Measurements from ENCODE around the gene PAXX.

DNA sequence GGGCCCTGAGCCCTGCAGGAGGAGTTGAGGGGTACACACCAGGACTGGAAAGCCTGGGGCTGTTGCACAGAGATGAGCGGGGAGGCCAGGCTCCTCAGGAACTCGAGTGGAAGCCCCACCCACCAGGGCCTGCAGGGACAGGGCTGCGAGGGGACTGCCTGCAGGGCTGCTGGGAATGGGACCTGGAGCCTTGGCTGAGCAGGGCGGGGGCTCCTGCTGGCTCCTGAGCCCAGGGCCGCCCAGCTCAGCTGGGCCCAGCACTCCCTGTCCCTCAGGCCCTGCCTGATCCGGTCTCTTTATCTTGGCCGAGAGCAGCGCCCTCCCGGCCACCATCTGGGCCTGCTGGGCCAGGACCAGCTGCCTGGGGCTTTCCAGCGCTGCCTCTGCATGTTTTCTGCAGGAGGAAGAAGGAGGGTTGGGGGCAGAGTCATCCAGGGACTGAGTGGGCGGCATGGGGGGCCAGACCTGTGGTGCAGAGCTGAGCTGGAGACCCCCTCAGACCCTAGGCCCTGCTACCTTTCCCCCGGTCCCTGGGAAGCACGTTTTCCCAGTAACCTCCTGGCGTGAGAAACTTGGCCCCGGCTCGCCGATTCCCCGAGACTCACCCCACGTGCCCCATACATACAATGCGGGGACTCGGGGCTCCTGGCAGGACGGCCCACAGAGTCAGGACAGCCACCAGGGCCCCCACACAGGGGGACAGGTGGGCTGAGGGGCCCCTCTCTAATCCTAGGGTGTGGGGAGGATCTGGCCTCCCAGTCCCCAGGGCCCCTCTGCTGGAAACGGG, 30.8 kb upstream of the PAXX start:
- TF ChIP-seq, protein P1, sequence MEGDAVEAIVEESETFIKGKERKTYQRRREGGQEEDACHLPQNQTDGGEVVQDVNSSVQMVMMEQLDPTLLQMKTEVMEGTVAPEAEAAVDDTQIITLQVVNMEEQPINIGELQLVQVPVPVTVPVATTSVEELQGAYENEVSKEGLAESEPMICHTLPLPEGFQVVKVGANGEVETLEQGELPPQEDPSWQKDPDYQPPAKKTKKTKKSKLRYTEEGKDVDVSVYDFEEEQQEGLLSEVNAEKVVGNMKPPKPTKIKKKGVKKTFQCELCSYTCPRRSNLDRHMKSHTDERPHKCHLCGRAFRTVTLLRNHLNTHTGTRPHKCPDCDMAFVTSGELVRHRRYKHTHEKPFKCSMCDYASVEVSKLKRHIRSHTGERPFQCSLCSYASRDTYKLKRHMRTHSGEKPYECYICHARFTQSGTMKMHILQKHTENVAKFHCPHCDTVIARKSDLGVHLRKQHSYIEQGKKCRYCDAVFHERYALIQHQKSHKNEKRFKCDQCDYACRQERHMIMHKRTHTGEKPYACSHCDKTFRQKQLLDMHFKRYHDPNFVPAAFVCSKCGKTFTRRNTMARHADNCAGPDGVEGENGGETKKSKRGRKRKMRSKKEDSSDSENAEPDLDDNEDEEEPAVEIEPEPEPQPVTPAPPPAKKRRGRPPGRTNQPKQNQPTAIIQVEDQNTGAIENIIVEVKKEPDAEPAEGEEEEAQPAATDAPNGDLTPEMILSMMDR (IDR thresholded peaks at IDR 0.05; ENCODE audit: insufficient read depth, low read length, poor library complexity, severe bottlenecking), result no peak
- TF ChIP-seq EZH2phosphoT487 (conservative IDR thresholded peaks at IDR 0.05; ENCODE audit: low read length), result no peak
